ENCODE measurements around the gene SBSN. TPM values are rescaled to one million over a fixed set of nuclear protein-coding genes. Genes with fewer than 3 reads are reported as not detected.

Gene SBSN
- total RNA-seq, 2 experiments from 2014 or later = not detected

DNA sequence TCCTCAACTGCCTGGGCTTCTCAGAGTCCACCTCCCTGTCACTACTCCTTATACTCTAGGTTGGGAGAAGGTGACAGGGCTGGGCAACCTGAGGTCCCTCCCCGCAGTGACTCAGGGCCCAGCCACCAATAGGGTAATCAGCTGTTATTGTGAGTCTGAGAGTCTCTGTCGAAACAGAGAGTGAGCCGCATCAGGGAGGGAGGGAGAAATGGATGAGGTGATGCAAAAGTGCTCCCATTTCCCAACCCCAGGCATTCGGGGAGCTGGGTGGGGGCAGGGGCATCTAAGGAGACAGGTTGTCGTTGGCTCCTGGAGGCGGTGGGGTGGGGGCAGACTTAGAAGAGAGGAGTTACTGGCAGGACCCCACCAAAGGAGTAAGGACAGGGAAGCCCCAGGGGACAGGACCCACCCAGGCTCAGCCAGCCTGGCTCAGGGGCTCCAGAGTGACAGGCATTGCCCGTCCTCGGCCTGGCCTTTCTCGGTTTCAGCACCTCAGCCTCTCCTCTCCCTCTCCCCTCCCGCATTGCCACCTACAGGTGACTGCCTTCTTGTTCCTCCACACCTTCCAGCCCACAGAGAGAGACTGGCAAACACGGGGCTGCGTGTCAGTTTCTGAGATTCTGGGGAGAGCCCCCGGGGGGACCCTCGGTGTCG, 14.4 kb downstream of the SBSN start, which contains the start of gene DMKN:
DMKN (minus strand) TSS at position 22 of the 654 bp plus-strand sequence. CDS start 174 bp downstream, outside the sequence.
- intact Hi-C loops (cut with micrococcal nuclease; ENCODE audit: unreplicated experiment) = no loop called here
- Histone ChIP-seq H2AFZ (ENCODE audit: low read length) (no peak within 1 kb of the TSS), H3K4me3 (ENCODE audit: low read depth, low read length, poor library complexity, severe bottlenecking) (no peak within 1 kb of the TSS), H3K36me3 (ENCODE audit: insufficient read depth, low read length) (no peaks in the 10 kb centered on the region), H3K4me2 (ENCODE audit: low read length) (no peak within 1 kb of the TSS), H3K4me1 (ENCODE audit: insufficient read depth, low read length, poor library complexity, severe bottlenecking) (no peaks in the 10 kb centered on the region), H4K20me1 (ENCODE audit: insufficient read depth, low read length) (no peaks in the 10 kb centered on the region), H3K27ac (ENCODE audit: low read depth, low read length, poor library complexity, severe bottlenecking) (no peak within 1 kb of the TSS), H3K9me2 (ENCODE audit: insufficient read depth, low read length) (no peaks in the 10 kb centered on the region), H3K79me2 (ENCODE audit: insufficient read depth, low read depth, low read length) (no peaks in the 10 kb centered on the region), H3K9me3 (ENCODE audit: low read length) (no peaks in the 10 kb centered on the region)
- ChIA-PET CTCF (ENCODE audit: unreplicated experiment) (no interaction called here), POLR2A (no interaction called here)
- no peak for DNase-seq (ENCODE audit: low spot score)
- TF ChIP-seq, protein P1, sequence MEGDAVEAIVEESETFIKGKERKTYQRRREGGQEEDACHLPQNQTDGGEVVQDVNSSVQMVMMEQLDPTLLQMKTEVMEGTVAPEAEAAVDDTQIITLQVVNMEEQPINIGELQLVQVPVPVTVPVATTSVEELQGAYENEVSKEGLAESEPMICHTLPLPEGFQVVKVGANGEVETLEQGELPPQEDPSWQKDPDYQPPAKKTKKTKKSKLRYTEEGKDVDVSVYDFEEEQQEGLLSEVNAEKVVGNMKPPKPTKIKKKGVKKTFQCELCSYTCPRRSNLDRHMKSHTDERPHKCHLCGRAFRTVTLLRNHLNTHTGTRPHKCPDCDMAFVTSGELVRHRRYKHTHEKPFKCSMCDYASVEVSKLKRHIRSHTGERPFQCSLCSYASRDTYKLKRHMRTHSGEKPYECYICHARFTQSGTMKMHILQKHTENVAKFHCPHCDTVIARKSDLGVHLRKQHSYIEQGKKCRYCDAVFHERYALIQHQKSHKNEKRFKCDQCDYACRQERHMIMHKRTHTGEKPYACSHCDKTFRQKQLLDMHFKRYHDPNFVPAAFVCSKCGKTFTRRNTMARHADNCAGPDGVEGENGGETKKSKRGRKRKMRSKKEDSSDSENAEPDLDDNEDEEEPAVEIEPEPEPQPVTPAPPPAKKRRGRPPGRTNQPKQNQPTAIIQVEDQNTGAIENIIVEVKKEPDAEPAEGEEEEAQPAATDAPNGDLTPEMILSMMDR (conservative IDR thresholded peaks at IDR 0.05; ENCODE audit: low read length) = peak; percentile 34; the same call in 1 of the 2 replicates
- TF ChIP-seq EZH2phosphoT487 (IDR thresholded peaks at IDR 0.05; ENCODE audit: borderline replicate concordance, low read depth, low read length) = no peak
- BruUV-seq (replicated peaks) = no TSS peak

DNA sequence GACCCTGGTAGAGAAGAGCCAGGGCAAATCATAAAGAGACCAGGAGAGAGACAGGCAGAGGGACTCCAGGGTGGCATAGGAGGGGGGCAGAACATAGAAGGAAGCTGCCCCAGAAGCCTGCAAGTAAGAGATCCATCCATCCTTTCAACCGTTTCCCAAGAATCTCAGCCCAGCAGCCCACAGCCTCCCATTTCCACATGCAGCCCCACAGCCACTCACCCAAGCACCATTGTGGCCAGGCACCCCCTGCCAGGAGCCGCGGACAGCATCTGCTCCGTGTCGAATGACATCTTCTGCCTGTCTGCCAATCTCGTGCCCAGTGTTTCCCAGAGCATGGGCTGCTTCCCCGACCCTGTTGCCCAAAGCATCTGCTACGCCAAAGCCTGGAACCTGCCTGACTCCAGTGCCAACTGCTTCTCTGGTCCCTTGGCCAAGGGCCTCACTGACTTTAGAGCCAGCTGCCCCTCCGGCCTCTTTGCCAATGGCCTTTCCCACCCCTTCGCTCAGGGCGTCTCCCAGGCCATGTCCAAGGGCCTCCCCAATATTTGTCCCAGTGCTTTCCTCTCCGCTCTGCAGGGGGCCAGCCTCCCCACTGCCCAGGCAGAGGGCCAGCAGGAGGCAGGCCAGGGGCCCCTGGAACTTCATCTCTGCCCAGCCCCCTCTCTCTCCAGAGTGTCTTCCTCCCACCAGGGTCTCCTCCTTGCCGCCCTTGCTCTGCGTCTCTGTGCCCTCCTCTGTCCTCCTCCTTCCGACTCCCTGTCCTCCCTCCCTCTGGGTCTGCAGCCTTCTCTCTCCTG, 15.1 kb downstream of the SBSN start:
- Histone ChIP-seq H3K9me3 (ENCODE audit: low read length) (no peaks in the 10 kb centered on the region), H3K4me2 (ENCODE audit: low read length) (no peak overlapping the region), H3K4me3 (ENCODE audit: low read depth, low read length, poor library complexity, severe bottlenecking) (no peak overlapping the region), H3K27ac (ENCODE audit: low read depth, low read length, poor library complexity, severe bottlenecking) (no peak overlapping the region), H3K4me1 (ENCODE audit: insufficient read depth, low read length, poor library complexity, severe bottlenecking) (no peaks in the 10 kb centered on the region), H2AFZ (ENCODE audit: low read length) (no peak overlapping the region), H4K20me1 (ENCODE audit: insufficient read depth, low read length) (no peaks in the 10 kb centered on the region), H3K79me2 (ENCODE audit: insufficient read depth, low read depth, low read length) (no peaks in the 10 kb centered on the region), H3K36me3 (ENCODE audit: insufficient read depth, low read length) (no peaks in the 10 kb centered on the region), H3K9me2 (ENCODE audit: insufficient read depth, low read length) (no peaks in the 10 kb centered on the region)
- CTCF ChIA-PET (ENCODE audit: unreplicated experiment) = no interaction called here
- BruUV-seq (replicated peaks) = no TSS peak
- POLR2A ChIA-PET = no interaction called here
- TF ChIP-seq, protein P1 (conservative IDR thresholded peaks at IDR 0.05; ENCODE audit: low read length) = no peak
- no peak for TF ChIP-seq EZH2phosphoT487 (IDR thresholded peaks at IDR 0.05; ENCODE audit: borderline replicate concordance, low read depth, low read length)
- intact Hi-C loops (cut with micrococcal nuclease; ENCODE audit: unreplicated experiment) = no loop called here
- no peak for DNase-seq (ENCODE audit: low spot score)

DNA sequence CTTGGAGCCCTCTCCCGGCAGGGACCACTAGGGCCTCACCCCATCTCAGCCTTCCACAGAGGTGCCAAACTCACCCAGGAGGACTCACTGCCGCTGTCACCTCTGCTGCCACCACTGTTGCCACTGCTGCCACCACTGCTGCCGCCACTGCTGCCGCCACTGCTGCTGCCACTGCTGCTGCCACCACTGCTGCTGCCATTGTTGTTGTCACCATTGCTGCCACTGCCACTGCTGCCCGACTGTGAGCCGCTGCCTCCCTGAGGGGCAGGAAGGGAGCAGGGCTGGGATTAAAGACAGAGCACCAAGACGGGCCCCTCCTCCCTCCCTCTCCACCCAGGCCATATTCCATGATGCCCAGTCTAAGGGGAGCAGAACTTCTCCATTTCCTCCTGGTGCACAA, 16.8 kb downstream of the SBSN start:
- POLR2A ChIA-PET = no interaction called here

More for the DNA sequence above, 16.8 kb downstream of the SBSN start:
- Histone ChIP-seq H3K27ac (ENCODE audit: low read depth, low read length, poor library complexity, severe bottlenecking) (no peak overlapping the region), H3K4me1 (ENCODE audit: insufficient read depth, low read length, poor library complexity, severe bottlenecking) (no peaks in the 10 kb centered on the region), H3K9me3 (ENCODE audit: low read length) (no peaks in the 10 kb centered on the region), H3K36me3 (ENCODE audit: insufficient read depth, low read length) (no peaks in the 10 kb centered on the region), H4K20me1 (ENCODE audit: insufficient read depth, low read length) (no peaks in the 10 kb centered on the region), H2AFZ (ENCODE audit: low read length) (no peak overlapping the region), H3K4me2 (ENCODE audit: low read length) (no peak overlapping the region), H3K4me3 (ENCODE audit: low read depth, low read length, poor library complexity, severe bottlenecking) (no peak overlapping the region), H3K79me2 (ENCODE audit: insufficient read depth, low read depth, low read length) (no peaks in the 10 kb centered on the region), H3K9me2 (ENCODE audit: insufficient read depth, low read length) (no peaks in the 10 kb centered on the region)
- CTCF ChIA-PET (ENCODE audit: unreplicated experiment) = no interaction called here
- no TSS peak for BruUV-seq (replicated peaks)
- TF ChIP-seq EZH2phosphoT487 (IDR thresholded peaks at IDR 0.05; ENCODE audit: borderline replicate concordance, low read depth, low read length) = no peak
- TF ChIP-seq, protein P1 (conservative IDR thresholded peaks at IDR 0.05; ENCODE audit: low read length) = no peak
- intact Hi-C loops (cut with micrococcal nuclease; ENCODE audit: unreplicated experiment) = loop anchor here (2.0 kb wide), 1 partner anchor 81 kb away; no protein-coding TSS in a partner anchor
- DNase-seq (ENCODE audit: low spot score) = no peak
